BJ (cell line): ENCODE data around the gene ANKRD12. TPM values are rescaled to one million over a fixed set of nuclear protein-coding genes. Genes with fewer than 3 reads are reported as not detected.
"Not testable (repeated sequence)": the region's sequence is repeated elsewhere in the genome, so short reads cannot be mapped to it uniquely, and the experiment has no call there.

Experiments used
- CTCF ChIA-PET: fragments of 350-600 bp; formaldehyde crosslinking; extraction: SDS; loops from one replicate; lab custom pipeline; 2021; ENCODE audit warnings: antibody characterized with exemption, inconsistent platforms; lab: Yijun Ruan, JAX
- POLR2A ChIA-PET: fragments of 300-600 bp; sonication (Branson Sonifier 250); formaldehyde crosslinking; extraction: SDS; loops from one replicate; lab custom pipeline; 2021; ENCODE audit warnings: antibody characterized with exemption; lab: Charles Lee
- DNase-seq: peaks from one replicate; pipeline ENCODE4 v3.0.0-alpha.2; 2011; ENCODE audit warnings: low read depth
- H3K27me3 ChIP-seq: 2 replicates; pipeline ENCODE4 v1.6.0; 2011; ENCODE audit warnings: low read length; ENCODE audit not compliant: control insufficient read depth, insufficient read depth
- H3K36me3 ChIP-seq: 2 replicates; pipeline ENCODE4 v1.5.1; 2011; ENCODE audit warnings: low read length; ENCODE audit not compliant: control insufficient read depth, insufficient read depth
- H3K4me3 ChIP-seq: 2 replicates; pipeline ENCODE4 v1.5.1; 2011; ENCODE audit warnings: low read depth, mild to moderate bottlenecking, control low read depth, low read length
- polyA plus RNA-seq: library from polyadenylated mRNA; depleted of rRNA; stranded (reverse); fragments of >200 nt; gene quantifications from 2 replicates; pipeline ENCODE4 v1.2.3, GENCODE V29; 2011
- TF ChIP-seq, protein P1 (sequence below): IDR thresholded peaks from 2 replicates; pipeline ENCODE4 v1.5.1; 2011; ENCODE audit warnings: low read depth, mild to moderate bottlenecking, control low read depth, inconsistent platforms, low read length, moderate library complexity; ENCODE audit not compliant: insufficient read depth

Gene ANKRD12
- polyA plus RNA-seq, 1 experiment: 3.0 TPM

DNA sequence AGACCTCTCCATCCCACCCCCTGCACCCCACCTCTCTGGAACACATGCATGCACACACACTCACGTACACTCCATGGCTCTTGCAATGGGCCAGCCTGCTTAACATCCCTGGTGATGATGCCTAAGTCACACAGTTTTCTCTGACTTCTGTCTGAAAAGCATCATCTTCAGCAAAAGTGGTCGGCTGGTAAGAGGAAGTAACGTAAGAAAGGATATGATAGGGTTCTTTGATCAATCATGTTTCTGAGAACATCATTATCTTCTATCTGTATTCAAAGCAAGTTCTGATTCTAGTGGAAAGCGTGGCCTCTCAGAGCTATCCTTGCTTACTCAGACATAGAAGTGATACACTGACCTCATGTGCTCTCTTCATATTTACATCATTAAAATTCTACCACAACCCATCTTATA lies 45.5 kb upstream of the ANKRD12 start:
- Histone ChIP-seq H3K27me3 (no peaks in the 10 kb centered on the region), H3K36me3 (no peaks in the 10 kb centered on the region), H3K4me3 (no peak overlapping the region)
- POLR2A ChIA-PET: no interaction called here
- no peak for DNase-seq
- TF ChIP-seq, protein P1, sequence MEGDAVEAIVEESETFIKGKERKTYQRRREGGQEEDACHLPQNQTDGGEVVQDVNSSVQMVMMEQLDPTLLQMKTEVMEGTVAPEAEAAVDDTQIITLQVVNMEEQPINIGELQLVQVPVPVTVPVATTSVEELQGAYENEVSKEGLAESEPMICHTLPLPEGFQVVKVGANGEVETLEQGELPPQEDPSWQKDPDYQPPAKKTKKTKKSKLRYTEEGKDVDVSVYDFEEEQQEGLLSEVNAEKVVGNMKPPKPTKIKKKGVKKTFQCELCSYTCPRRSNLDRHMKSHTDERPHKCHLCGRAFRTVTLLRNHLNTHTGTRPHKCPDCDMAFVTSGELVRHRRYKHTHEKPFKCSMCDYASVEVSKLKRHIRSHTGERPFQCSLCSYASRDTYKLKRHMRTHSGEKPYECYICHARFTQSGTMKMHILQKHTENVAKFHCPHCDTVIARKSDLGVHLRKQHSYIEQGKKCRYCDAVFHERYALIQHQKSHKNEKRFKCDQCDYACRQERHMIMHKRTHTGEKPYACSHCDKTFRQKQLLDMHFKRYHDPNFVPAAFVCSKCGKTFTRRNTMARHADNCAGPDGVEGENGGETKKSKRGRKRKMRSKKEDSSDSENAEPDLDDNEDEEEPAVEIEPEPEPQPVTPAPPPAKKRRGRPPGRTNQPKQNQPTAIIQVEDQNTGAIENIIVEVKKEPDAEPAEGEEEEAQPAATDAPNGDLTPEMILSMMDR: no peak
- CTCF ChIA-PET: no interaction called here

DNA sequence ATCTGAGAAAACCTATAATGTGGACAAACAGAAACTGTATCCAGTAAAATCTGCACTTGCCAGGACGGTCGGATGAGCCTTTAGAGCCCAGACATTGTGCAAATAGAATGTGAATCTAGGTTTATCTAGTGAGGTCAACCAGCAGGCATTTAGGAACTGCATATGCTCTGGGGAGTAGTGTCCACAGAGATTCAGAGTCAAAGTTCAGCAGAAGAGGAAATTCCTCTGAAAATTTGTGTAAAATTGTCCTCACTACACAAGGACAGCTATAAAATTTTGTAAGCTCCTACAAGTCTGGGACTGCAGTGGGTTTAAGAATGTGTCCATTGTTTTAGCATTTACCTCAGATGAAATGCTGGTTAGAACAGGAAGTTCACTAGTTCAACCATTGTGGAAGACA lies 43.9 kb upstream of the ANKRD12 start:
- POLR2A ChIA-PET: no interaction called here
- TF ChIP-seq, protein P1: no peak
- CTCF ChIA-PET: no interaction called here
- no peak overlapping the region for H3K4me3 ChIP-seq
- H3K36me3 ChIP-seq: no peaks in the 10 kb centered on the region
- no peak for DNase-seq
- H3K27me3 ChIP-seq: no peaks in the 10 kb centered on the region

DNA sequence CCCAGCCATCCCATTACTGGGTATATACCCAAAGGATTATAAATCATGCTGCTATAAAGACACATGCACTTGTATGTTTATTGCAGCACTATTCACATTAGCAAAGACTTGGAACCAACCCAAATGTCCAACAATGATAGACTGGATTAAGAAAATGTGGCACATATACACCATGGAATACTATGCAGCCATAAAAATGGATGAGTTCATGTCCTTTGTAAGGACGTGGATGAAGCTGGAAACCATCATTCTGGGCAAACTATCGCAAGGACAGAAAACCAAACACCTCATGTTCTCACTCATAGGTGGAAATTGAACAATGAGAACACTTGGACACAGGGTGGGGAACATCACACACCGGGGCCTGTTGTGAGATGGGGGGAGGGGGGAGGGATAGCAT lies 43.5 kb upstream of the ANKRD12 start:
- DNase-seq, H3K4me3 ChIP-seq, H3K27me3 ChIP-seq, CTCF ChIA-PET, H3K36me3 ChIP-seq, POLR2A ChIA-PET: not testable (repeated sequence)

DNA sequence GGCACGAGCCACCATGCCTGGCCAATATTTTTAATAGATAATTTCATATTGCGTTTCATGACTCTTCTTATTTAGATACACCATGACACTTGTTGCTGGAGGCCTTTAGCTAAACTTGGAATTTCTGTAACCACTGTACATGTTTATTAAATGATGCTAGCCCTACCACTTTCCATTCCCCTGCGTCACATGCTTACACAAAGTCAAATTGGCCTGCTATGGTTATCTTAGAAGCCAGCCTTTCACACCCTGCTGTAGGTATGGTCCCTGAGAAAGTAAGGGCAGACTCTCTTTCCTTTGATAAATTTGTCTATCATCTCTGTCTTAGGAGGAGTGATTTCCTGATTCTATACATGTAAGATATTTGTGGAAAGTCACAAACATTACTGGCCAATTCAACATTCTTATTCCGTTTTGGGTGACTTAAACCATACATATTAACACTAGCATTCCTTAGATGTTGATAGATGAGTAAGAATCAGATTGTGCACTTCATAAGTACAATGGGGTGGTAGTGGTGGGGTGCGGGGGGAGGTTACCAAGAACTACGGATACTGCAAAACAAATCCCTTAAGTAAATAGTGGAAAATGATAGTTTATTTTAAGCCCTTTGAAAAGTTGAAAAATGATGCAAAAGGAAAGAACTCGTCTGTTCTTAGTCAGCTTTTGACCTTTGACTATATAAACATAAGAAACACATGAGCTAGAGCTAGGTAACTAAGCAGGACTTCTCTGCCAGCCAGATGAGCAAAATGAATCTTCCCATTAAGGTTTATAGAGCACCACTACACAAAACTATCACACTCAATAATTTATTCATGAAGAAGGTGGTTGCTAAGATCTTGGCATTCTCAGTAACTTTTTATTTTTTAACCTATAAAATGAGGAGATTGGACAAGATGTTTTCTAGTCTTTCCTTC lies 42.0 kb upstream of the ANKRD12 start:
- no peaks in the 10 kb centered on the region for H3K36me3 ChIP-seq
- no peak overlapping the region for H3K4me3 ChIP-seq
- peak; percentile 57 for DNase-seq
- CTCF ChIA-PET: interaction anchor here (1.3 kb wide), 1 partner anchor 21 kb away, joined by 4 read pairs; no protein-coding TSS in a partner anchor
- H3K27me3 ChIP-seq: no peaks in the 10 kb centered on the region
- POLR2A ChIA-PET: interaction anchor here (0.6 kb wide), 1 partner anchor 47 kb away, joined by 3 read pairs; no protein-coding TSS in a partner anchor
- TF ChIP-seq, protein P1: no peak

DNA sequence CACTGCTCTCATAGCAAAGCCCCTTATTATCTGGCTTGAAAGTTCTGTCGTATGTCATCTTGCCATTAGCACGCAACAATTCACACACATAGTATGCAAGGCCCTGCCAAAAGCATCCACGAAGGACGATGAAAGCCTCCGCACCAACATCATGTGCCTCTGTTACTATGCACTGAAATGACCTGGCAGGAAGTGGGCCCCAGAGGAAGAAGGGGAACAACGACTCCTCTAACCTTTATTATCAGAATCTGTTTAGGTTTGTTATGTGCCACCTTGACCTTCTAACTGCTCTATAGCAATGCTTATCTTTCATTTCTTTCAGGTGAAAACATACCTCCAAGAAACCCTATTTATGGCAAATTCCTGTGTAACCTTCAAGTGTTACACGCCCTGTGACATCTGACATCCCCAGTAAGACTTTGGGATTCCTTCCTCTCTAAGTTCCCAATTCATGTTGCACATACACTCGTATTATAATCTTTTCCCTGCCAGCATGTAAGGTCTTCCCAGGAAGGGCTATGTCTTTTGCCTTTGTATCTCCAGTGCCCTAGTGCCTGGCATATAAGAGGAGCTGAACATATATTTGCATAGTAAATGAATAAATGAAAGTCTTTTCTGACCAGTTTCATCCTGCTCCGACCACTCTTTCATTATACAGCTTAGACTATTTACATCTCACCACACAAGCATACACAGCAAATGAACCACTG lies 41.1 kb upstream of the ANKRD12 start:
- no peak overlapping the region for H3K4me3 ChIP-seq
- TF ChIP-seq, protein P1: no peak
- CTCF ChIA-PET: no interaction called here
- no peaks in the 10 kb centered on the region for H3K27me3 ChIP-seq
- DNase-seq: no peak
- POLR2A ChIA-PET: no interaction called here
- no peaks in the 10 kb centered on the region for H3K36me3 ChIP-seq
